ENCODE data around the gene B4GALNT4. TPM values are rescaled to one million over a fixed set of nuclear protein-coding genes. Genes with fewer than 3 reads are reported as not detected.
"Not testable (repeated sequence)": the region's sequence is repeated elsewhere in the genome, so short reads cannot be mapped to it uniquely, and the experiment has no call there.

Gene B4GALNT4
- total RNA-seq, 2 donors from 2014 or later, result 2.1 to 2.7 TPM

DNA sequence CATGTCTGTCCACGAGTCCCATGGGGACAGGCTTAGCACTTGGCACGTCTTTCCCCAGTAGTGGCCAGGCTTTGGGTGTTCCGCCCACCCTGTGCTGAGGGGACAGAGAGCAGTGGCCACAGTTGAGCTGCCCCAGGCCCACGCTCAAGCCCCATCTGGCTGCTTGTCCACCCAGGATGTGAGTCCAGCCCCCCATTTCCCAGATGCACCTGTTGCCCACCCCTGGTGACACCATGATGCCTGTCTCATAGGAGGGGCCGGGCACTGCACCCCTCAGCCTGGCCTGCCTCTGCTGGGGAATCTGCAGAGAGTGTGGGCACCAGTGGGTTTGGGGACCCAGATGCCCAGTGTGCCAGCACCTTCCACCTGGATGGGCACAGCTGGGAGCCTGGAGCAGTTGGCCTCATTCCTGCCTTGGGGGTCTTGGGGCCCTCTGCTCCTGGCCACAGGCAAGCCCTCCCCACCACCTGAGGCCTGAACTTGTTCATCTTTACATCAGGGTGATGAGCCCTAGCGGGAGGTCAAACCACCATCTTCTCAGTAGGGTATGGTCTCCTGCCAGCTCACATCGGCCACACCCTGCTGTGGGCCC, 39.8 kb downstream of the B4GALNT4 start:
- Mint-ChIP-seq H3K36me3 (ENCODE audit: insufficient read depth in 2 of 2) (no peaks in the 10 kb centered on the region), H3K4me3 (no peak overlapping the region), H3K9me3 (no peaks in the 10 kb centered on the region), H3K4me1 (ENCODE audit: low read depth) (peaks cover 13% of the 10 kb centered on the region), H3K27ac (no peak overlapping the region), H3K27me3 (ENCODE audit: low read depth) (no peaks in the 10 kb centered on the region)
- DNase-seq (no peak), ATAC-seq (replicated peaks in 1 of 2) (no peak)

- Mint-ChIP-seq H3K27ac (no peak overlapping the region), H3K36me3 (ENCODE audit: insufficient read depth in 2 of 2) (no peaks in the 10 kb centered on the region), H3K27me3 (ENCODE audit: low read depth) (no peaks in the 10 kb centered on the region), H3K4me1 (ENCODE audit: low read depth) (peaks cover 21% of the 10 kb centered on the region), H3K9me3 (no peaks in the 10 kb centered on the region), H3K4me3 (no peak overlapping the region)
- DNase-seq (no peak), ATAC-seq (replicated peaks in 1 of 2) (no peak)
Measured at GRCh38 chr11:409600-410483, 40.5 kb downstream of the B4GALNT4 start.

GRCh38 chr11:410711-411110, 41.4 kb downstream of the B4GALNT4 start:
- H3K27ac Mint-ChIP-seq; ATAC-seq (replicated peaks in 1 of 2); H3K4me3 Mint-ChIP-seq; H3K9me3 Mint-ChIP-seq; H3K36me3 Mint-ChIP-seq (ENCODE audit: insufficient read depth in 2 of 2); DNase-seq; H3K27me3 Mint-ChIP-seq (ENCODE audit: low read depth): not testable (repeated sequence)
- peaks cover 29% of the 10 kb centered on the region for H3K4me1 Mint-ChIP-seq (ENCODE audit: low read depth)

- H3K27me3 Mint-ChIP-seq (ENCODE audit: low read depth); H3K9me3 Mint-ChIP-seq; DNase-seq; H3K4me3 Mint-ChIP-seq; H3K27ac Mint-ChIP-seq; ATAC-seq (replicated peaks in 1 of 2); H3K36me3 Mint-ChIP-seq (ENCODE audit: insufficient read depth in 2 of 2): not testable (repeated sequence)
- peaks cover 35% of the 10 kb centered on the region for H3K4me1 Mint-ChIP-seq (ENCODE audit: low read depth)
Measured at GRCh38 chr11:411520-411919, 42.2 kb downstream of the B4GALNT4 start.

GRCh38 chr11:412641-413119, 43.4 kb downstream of the B4GALNT4 start:
- no peak overlapping the region for H3K27ac Mint-ChIP-seq
- no peaks in the 10 kb centered on the region for H3K9me3 Mint-ChIP-seq
- peaks cover 34% of the 10 kb centered on the region for H3K4me1 Mint-ChIP-seq (ENCODE audit: low read depth)
- H3K4me3 Mint-ChIP-seq, result no peak overlapping the region
- DNase-seq, result no peak
- H3K27me3 Mint-ChIP-seq (ENCODE audit: low read depth), result no peaks in the 10 kb centered on the region
- H3K36me3 Mint-ChIP-seq (ENCODE audit: insufficient read depth in 2 of 2), result no peaks in the 10 kb centered on the region
- no peak for ATAC-seq (replicated peaks in 1 of 2)

DNA sequence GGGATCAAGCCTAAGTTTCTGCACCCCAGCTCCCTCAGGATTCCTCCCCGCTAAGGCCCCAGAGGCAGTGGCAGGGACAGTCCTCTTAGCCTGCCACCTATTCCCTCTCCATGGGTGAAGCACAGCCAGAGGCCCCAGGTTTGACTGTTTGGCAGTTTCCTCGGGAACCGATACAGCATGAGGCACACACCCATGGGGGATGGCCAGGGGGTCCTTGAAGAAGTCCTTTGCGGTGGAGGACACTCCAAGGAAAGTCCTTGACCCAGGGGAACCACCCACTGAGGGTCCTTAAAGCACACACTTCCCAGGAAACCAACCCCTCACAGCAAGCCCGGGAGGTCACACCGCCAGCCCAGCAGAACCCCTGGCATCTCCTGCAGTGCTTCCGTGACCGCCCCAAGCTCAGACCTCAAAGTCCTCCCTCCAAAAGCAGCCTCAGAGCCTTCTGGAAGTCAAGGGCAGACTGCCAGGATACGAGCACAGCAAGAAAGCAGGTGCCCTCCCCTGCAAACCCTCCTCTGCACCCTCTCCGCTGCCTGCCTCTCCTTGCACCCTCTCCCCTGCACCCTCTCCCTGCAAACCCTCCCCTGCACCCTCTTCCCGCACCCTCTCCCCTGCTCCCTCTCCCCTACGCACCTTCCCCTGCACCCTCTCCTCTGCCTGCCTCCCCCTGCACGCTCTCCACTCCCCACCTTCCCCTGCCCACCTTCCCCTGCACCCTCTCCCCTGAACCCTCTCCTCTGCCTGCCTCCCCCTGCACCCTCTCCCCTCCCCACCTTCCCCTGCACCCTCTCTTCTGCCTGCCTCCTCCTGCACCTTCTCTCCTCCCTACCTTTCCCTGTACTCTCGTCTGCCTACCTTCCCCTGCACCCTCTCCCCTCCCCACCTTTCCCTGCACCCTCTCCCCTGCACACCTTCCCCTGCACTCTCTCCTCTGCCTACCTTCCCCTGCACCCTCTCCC, 44.1 kb downstream of the B4GALNT4 start:
- no peaks in the 10 kb centered on the region for H3K27me3 Mint-ChIP-seq (ENCODE audit: low read depth)
- H3K4me1 Mint-ChIP-seq (ENCODE audit: low read depth), result peaks cover 32% of the 10 kb centered on the region
- H3K36me3 Mint-ChIP-seq (ENCODE audit: insufficient read depth in 2 of 2), result no peaks in the 10 kb centered on the region
- peak overlapping the region; percentile 59 to 76 for H3K4me3 Mint-ChIP-seq
- no peak for ATAC-seq (replicated peaks in 1 of 2)
- no peaks in the 10 kb centered on the region for H3K9me3 Mint-ChIP-seq
- DNase-seq, result no peak
- peak overlapping the region; percentile 1 for H3K27ac Mint-ChIP-seq

DNA sequence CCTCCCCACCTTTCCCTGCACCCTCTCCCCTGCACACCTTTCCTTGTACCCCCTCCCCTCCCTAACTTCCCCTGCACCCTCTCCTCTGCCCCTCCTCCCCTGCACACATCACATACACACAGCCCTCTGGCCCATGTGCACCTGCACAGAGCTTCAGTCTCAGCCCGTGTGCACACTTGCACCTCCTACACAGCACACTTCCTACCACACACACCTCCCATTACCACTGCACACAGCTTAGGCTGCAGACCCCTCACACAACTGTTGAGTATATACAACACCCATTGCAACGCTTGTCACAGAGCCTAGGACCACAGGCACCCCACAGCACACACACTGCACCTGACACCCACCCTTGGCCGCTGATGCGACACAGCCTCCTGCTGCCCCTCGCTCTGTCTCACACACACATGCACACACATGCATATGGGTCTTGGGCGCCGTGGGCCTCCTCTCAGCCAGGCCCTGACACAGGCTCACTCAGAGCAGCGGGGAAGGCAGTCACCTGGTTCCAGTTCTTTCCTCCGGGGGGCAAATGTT, 45.1 kb downstream of the B4GALNT4 start:
- Mint-ChIP-seq H3K4me3 (peak overlapping the region; percentile 88 to 98), H3K27ac (peak overlapping the region; percentile 16), H3K36me3 (ENCODE audit: insufficient read depth in 2 of 2) (no peaks in the 10 kb centered on the region), H3K9me3 (no peaks in the 10 kb centered on the region), H3K27me3 (ENCODE audit: low read depth) (no peaks in the 10 kb centered on the region), H3K4me1 (ENCODE audit: low read depth) (peaks cover 32% of the 10 kb centered on the region)
- no peak for DNase-seq
- ATAC-seq (replicated peaks in 1 of 2), result peak; percentile 32 to 45

GRCh38 chr11:415640-416041, 46.3 kb downstream of the B4GALNT4 start:
- Mint-ChIP-seq H3K27ac (peak overlapping the region; percentile 93), H3K27me3 (ENCODE audit: low read depth) (no peaks in the 10 kb centered on the region), H3K4me1 (ENCODE audit: low read depth) (peaks cover 32% of the 10 kb centered on the region), H3K36me3 (ENCODE audit: insufficient read depth in 2 of 2) (no peaks in the 10 kb centered on the region), H3K4me3 (peak overlapping the region; percentile 88 to 98), H3K9me3 (no peaks in the 10 kb centered on the region)
- ATAC-seq (replicated peaks in 1 of 2) (peak in 1 of 2 donors; percentile 4), DNase-seq (no peak)

DNA sequence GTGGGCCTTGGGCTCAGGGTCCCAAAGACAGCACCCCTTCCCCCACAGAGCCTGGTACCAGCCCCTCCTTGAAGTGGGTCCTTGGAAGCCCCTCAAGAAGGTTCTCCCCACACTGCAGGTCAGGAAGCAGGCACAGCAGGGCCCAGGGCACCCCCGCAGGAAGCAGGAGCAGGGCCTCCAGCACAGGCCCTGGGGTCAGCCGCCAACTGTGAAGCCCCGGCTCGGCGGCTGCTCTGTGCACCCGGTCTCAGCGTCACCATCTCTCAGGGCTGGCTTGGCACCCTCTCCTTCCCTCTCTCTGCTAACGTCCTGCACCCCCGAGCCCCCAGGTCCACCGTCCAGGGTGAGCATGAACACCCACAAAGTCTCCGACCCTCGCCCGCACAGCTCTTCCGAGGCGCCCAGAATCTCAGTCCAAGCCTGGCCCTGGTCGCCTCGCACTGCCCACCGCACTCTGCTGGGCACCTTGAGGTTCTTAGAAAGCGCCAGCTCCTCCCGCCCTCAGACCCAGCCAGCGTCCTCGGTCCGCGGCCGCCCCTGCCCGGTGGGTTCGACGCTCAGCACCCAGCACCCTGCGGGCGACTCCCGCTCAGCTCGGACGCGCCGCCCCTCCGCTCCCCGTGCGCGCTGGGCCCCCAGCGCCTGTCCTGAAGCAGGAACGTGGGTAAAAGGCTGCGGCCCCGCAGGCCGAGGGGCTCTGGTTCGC, 46.9 kb downstream of the B4GALNT4 start:
- DNase-seq (peak; percentile 12 to 37), ATAC-seq (replicated peaks in 1 of 2) (peak; percentile 15 to 25)
- Mint-ChIP-seq H3K36me3 (ENCODE audit: insufficient read depth in 2 of 2) (no peaks in the 10 kb centered on the region), H3K27ac (peak overlapping the region; percentile 93), H3K4me3 (peak overlapping the region; percentile 88 to 98), H3K9me3 (no peaks in the 10 kb centered on the region), H3K4me1 (ENCODE audit: low read depth) (peaks cover 32% of the 10 kb centered on the region), H3K27me3 (ENCODE audit: low read depth) (no peaks in the 10 kb centered on the region)

DNA sequence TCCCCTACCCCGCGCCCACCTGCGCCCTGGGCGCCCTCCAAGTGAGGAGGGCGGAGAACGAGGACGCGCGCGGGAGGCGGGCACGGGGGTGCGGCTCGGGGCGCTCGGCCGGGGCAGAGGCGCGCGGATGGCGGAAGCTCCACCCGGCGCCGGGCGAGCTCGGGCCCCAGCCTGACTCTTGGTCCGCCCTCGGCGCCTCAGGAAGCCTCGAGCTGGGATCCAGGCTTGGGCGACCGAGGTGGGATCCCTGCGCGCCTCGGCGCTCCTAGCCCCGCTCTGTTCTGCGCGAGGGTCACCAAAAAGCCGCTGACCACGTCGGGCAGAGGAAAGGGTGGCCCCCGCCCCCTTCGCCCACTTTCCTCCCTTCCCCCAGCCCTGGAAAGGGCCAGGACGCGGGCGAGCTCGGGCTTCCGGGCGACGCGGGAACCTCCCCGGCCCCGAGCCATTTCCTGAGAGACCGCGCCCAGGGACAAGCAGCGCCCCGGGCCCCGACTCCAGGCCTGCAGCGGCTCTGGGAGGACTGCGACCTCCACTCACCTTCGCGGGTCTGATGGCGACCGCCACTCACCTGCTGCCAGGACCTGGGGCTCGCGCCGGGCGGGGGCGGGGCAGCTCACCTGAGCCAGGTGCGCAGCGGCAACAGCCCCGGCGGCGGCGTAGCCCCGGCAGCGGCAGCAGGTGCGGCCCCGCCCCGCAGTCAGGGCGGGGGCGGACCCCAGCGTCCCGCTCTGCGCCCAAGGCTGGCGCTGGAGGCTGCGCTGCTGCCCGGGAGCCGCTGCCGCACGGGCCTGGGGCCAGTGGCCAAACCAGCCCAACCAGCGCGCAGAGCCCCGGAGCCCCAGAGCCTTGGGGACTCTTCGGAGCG, 47.7 kb downstream of the B4GALNT4 start:
- H3K27me3 Mint-ChIP-seq (ENCODE audit: low read depth), result no peaks in the 10 kb centered on the region
- H3K27ac Mint-ChIP-seq, result no peak overlapping the region
- DNase-seq (peak; percentile 57 to 70), ATAC-seq (replicated peaks in 1 of 2) (peak; percentile 52 to 59)
- H3K9me3 Mint-ChIP-seq, result no peaks in the 10 kb centered on the region
- H3K4me1 Mint-ChIP-seq (ENCODE audit: low read depth), result peaks cover 32% of the 10 kb centered on the region
- H3K4me3 Mint-ChIP-seq, result peak overlapping the region; percentile 88 to 98
- H3K36me3 Mint-ChIP-seq (ENCODE audit: insufficient read depth in 2 of 2), result no peaks in the 10 kb centered on the region

GRCh38 chr11:417652-418342, 48.5 kb downstream of the B4GALNT4 start:
- no peak overlapping the region for H3K27ac Mint-ChIP-seq
- H3K9me3 Mint-ChIP-seq, result no peaks in the 10 kb centered on the region

More at GRCh38 chr11:417652-418342, 48.5 kb downstream of the B4GALNT4 start:
- DNase-seq, result no peak
- no peak for ATAC-seq (replicated peaks in 1 of 2)
- Mint-ChIP-seq H3K36me3 (ENCODE audit: insufficient read depth in 2 of 2) (no peaks in the 10 kb centered on the region), H3K27me3 (ENCODE audit: low read depth) (no peaks in the 10 kb centered on the region), H3K4me3 (peak overlapping the region; percentile 49 to 80), H3K4me1 (ENCODE audit: low read depth) (peaks cover 32% of the 10 kb centered on the region)
